ENCODE measurements around the gene THOC5. TPM values are rescaled to one million over a fixed set of nuclear protein-coding genes. Genes with fewer than 3 reads are reported as not detected.

THOC5 gene
- polyA plus RNA-seq, 1 donor from 2014 or later = 33.4 TPM

GRCh38 chr22:29524442-29525191 lies 28.9 kb downstream of the THOC5 start:
- H3K27ac ChIP-seq (ENCODE audit: low read length) = no peak overlapping the region
- no peak overlapping the region for H2AFZ ChIP-seq (ENCODE audit: low read depth, low read length)
- peaks cover 10% of the 10 kb centered on the region for H3K36me3 ChIP-seq (ENCODE audit: insufficient read depth, low read length)
- H4K20me1 ChIP-seq (ENCODE audit: insufficient read depth) = no peaks in the 10 kb centered on the region
- no peaks in the 10 kb centered on the region for H3K27me3 ChIP-seq (ENCODE audit: insufficient read depth, low read depth, low read length)
- H3K4me2 ChIP-seq (ENCODE audit: low read length) = no peak overlapping the region
- no peaks in the 10 kb centered on the region for H3K9me3 ChIP-seq (ENCODE audit: low read length)
- H3K9me2 ChIP-seq (ENCODE audit: insufficient read depth, low read length) = no peaks in the 10 kb centered on the region
- H3K79me2 ChIP-seq (replicated peaks; ENCODE audit: insufficient read depth, low read length) = no peaks in the 10 kb centered on the region
- no peaks in the 10 kb centered on the region for H3F3A ChIP-seq (ENCODE audit: insufficient read depth, low read length, poor library complexity, severe bottlenecking)
- no peak overlapping the region for H3K4me3 ChIP-seq (ENCODE audit: low read length)
- H3K9ac ChIP-seq (ENCODE audit: low read length) = no peak overlapping the region
- TF ChIP-seq CTCF (IDR thresholded peaks at IDR 0.05; ENCODE audit: poor library complexity, severe bottlenecking) = no peak
- no peak for TF ChIP-seq REST (IDR thresholded peaks at IDR 0.05; ENCODE audit: borderline replicate concordance)
- no peak for TF ChIP-seq RAD21 (conservative IDR thresholded peaks at IDR 0.05)
- no peak for TF ChIP-seq MXI1 (conservative IDR thresholded peaks at IDR 0.05; ENCODE audit: poor library complexity, severe bottlenecking)

GRCh38 chr22:29523761-29524160 lies 29.8 kb downstream of the THOC5 start:
- H3K79me2 ChIP-seq (replicated peaks; ENCODE audit: insufficient read depth, low read length) = no peaks in the 10 kb centered on the region
- no peak overlapping the region for H3K4me2 ChIP-seq (ENCODE audit: low read length)
- no peaks in the 10 kb centered on the region for H3K9me3 ChIP-seq (ENCODE audit: low read length)
- H3K27ac ChIP-seq (ENCODE audit: low read length) = no peak overlapping the region
- H3K9ac ChIP-seq (ENCODE audit: low read length) = no peak overlapping the region
- H3K9me2 ChIP-seq (ENCODE audit: insufficient read depth, low read length) = no peaks in the 10 kb centered on the region
- H3K36me3 ChIP-seq (ENCODE audit: insufficient read depth, low read length) = peaks cover 6% of the 10 kb centered on the region
- H3K4me3 ChIP-seq (ENCODE audit: low read length) = no peak overlapping the region
- no peaks in the 10 kb centered on the region for H3F3A ChIP-seq (ENCODE audit: insufficient read depth, low read length, poor library complexity, severe bottlenecking)
- no peaks in the 10 kb centered on the region for H4K20me1 ChIP-seq (ENCODE audit: insufficient read depth)
- no peaks in the 10 kb centered on the region for H3K27me3 ChIP-seq (ENCODE audit: insufficient read depth, low read depth, low read length)
- TF ChIP-seq SMC3 (conservative IDR thresholded peaks at IDR 0.05; ENCODE audit: poor library complexity) (no peak), EP300 (conservative IDR thresholded peaks at IDR 0.05; ENCODE audit: poor library complexity, severe bottlenecking) (no peak), REST (IDR thresholded peaks at IDR 0.05; ENCODE audit: borderline replicate concordance) (no peak), EZH2 (IDR thresholded peaks at IDR 0.05; ENCODE audit: borderline replicate concordance, insufficient read depth, low read length, poor library complexity, severe bottlenecking) (no peak), CTCF (IDR thresholded peaks at IDR 0.05; ENCODE audit: poor library complexity, severe bottlenecking) (no peak), POLR2AphosphoS5 (IDR thresholded peaks at IDR 0.05) (no peak), RAD21 (conservative IDR thresholded peaks at IDR 0.05) (no peak), TAF1 (IDR thresholded peaks at IDR 0.05; ENCODE audit: low read depth) (no peak), MXI1 (conservative IDR thresholded peaks at IDR 0.05; ENCODE audit: poor library complexity, severe bottlenecking) (no peak)
- H2AFZ ChIP-seq (ENCODE audit: low read depth, low read length) = no peak overlapping the region
